HG03039 (cell line): ENCODE measurements around the gene PCAT7.

Experiments used
- ATAC-seq: cut with Tn5 transposase; IDR thresholded peaks from one replicate; pipeline ENCODE4 v1.9.1; 2021; ENCODE audit warnings: mild to moderate bottlenecking, moderate library complexity; ENCODE audit not compliant: unreplicated experiment

PCAT7 gene

DNA sequence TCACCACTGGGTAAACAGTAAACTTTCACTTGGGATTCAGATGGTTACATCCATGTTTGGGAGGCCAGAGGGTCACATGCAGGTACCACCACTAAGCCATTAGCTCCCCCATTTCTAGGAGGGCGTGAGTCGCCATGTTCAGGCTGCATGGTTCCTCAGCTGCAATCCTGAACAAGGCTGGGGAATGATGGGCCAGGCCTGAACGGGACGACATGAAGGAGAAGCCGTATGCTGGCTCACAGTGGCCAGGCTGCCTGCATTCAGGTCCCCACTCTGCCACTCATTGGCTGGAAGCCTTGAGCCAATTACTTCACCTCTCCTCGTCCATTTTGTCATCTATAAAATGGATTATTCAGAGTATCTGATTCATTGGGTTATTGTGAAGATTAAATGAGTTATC, 47.8 kb downstream of the PCAT7 start:
- no peak for ATAC-seq

DNA sequence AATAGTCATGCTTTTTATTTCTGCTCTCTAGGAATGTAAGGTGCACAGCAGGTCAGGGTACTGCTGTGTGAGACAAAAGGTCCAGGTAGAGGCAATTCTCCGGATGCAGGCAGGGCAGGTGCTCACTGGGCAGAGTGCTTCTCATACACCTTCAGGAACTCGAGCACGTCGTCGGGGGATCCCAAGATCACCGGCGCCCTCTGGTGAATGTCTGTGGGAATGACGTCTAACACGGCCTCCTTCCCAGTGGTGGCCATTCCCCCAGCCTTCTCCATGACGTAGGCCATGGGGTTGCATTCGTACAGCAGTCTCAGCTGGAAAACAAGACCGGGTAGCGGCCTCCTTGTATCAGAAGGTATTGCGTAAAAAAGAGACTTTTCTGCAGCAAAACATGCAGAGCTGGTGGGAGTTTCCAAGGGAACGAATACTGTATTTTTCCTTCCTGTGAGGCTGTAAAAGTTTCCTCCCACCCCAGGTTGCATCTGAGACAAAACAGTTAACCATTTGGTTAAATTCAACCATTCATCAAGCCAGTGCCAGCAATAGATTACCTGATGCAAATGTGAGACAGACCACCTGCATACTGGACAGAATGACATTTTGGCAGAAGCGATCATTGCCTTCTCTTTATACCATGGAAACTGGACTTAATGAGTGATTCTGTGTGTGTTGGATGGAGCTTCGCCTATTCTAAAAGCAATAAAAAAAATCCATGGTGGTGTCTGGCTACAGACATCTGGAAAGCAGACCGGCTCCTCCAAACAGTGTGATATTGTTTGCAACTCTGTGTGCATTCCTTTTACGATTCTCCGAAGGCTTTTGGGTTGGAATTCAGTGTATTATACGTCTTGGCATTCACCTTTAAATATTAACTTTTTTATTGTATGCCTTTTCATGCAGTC, 48.6 kb downstream of the PCAT7 start:
- peak; percentile 67 for ATAC-seq

DNA sequence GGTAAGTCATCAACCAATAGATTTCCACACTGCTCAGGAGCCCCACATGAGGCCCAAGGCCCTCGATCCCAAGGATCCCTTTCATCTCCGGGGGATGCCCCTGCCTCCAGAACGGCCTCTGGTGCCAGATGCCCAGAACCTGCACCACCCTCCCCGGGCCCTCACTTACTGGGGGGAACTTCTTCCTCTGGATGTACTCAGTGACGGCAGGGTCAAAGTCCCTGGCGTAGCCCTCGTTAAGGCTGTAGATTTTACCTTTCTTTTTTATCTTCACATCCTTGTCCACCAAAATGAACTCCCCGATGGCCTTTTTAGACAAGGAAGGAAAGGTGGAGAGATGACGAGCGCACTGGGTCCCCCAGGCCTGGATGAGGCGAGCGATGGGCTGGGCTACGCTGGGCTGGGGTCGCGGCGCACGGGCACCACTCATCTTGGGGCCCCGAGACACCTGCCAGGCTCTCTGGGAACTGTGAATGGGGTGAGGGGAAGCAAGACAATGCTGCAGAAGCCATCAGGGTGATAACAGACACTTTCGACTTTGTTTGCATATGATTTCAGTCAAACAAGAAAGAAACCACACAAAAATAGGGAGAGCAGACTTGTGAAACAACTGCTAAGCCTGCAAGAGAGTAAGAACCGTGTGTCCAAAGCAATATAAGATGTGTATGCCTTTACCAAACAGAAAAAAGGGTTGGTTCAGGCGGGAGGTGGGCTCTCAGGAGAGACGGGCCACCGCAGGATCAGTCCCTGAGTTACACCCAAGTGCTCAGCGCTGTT, 52.0 kb downstream of the PCAT7 start:
- ATAC-seq: no peak

DNA sequence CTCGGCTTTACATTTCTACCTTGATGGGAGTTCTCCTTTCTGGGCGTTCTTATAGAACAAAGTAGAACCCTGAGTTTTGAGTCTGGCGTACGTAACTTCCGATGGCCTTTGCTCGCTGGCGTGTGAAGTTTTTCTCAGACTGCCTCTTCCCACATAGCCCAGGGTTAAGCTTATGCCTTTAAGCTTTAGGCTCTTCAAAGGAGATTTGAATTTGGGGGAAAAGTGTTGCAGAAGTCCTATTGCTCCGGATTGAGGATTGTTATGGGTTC, 52.5 kb downstream of the PCAT7 start:
- no peak for ATAC-seq

DNA sequence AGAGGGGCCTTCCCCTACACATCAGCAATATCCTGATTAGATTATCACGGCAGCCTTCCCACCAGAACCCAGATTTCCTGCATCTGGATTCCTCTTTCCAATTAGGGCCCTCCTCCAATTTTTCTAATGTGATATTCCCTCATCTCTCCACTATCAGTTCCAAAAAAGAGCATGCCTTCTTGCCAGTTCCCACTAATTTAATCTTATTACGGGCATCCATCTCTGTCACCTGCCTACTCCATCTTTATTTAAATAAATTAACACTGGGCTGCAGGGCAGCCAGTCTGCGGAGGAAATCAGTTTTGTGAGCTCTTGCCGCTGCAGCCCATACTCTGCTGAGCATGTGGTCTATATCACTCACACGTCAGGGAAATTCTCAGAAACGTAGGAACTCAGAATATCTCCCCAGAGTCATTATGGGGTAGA, 55.3 kb downstream of the PCAT7 start:
- no peak for ATAC-seq

DNA sequence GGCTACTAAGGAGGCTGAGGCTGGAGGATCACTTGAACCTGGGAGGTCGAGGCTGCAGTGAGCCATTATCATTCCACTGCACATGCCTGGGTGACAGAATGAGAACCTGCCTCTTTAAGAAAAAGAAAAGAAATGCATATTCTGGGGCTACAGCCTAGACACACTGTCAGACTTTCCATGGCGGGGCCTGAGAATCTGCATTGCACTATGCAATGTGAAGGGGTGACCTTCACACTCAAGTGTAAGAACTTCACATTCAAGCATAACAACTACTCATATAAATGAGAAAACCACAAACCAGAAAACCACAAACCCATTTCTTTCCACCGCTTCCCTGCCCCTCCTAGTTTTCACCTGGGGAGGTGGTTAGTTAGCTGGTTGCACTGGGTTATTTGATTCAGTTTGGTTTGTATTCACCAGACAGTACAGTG, 56.8 kb downstream of the PCAT7 start:
- ATAC-seq: no peak

DNA sequence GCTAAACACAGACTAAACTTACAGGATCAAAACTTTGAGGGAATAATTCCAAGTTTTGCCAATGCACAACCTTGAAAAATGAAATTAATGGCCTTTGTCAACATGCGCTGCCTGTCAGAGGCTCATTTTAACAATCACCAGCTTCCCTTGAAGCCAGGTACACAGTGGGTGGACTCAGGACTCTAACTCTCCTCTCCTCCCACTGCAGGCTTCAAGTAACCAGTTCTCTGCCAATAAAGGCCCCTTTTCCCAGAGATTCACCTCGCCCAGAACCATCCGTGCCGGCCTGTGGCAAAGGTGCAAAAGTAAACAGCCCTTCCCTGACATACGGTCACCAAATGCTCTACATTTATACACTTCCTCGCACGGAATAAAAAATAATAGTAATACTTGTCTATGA, 57.2 kb downstream of the PCAT7 start:
- ATAC-seq: no peak

DNA sequence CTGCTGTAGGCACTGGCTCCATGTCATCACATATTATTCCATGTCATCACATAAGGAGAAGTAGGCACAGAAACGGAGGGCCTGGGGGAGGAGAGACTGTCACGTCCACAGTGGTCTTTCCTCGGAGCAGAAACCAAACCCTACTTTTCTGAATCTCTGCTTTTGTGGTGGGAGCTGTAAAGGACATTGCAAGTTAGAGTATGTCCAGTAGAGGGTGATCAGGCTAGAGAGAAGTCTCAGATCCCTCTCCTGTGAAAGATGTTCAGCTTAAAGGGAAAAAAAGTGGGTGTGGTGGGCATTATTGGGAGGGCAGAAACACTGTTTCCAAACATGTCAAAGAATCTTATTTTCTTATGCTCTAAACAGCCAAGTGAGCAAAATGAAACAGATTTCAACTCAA, 58.1 kb downstream of the PCAT7 start:
- no peak for ATAC-seq

DNA sequence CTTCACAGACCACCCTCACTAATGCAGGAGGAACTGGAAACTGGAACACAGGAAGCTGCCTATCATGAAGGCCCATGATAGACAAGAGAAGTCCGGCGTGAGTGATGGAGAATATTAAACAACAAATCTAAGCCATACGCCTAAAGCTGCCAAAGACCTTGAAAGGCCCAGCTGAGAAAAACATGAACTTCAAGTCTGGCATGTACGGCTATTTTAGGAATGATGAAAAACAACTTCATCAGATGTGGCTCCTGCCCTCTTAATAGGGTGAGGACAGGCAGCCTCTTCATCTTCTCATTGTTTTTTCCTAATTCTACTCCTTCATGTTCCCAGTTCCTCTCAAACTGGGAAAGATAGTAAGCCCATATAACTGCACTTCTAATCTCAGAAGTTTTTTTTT, 64.1 kb downstream of the PCAT7 start:
- no peak for ATAC-seq
